ENCODE data around the gene CCDC39. TPM values are rescaled to one million over a fixed set of nuclear protein-coding genes. Genes with fewer than 3 reads are reported as not detected.

Gene CCDC39
- total and polyA plus RNA-seq, 2 of the 8 experiments (the other 6 are each of a cell fraction or from before 2014, with no cell fraction given) = 0.12 to 0.80 TPM

DNA sequence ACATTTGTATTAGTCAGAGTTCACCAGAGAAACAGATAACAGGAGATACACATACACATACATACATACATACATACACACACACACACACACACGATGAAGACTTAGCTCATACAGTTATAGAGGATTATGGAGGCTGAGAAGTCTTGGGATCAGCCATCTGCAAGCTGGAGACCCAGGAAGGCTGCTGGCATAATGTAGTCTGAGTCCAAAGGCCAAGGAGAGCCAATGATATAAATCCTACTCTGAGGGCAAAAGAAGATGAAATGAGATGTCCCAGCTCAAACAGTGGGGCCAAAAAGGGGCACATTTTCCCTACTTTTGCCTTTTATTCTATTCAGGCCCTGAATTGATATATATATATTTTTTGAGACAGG, 83.7 kb downstream of the CCDC39 start:
- Histone ChIP-seq H3K4ac (replicated peaks; ENCODE audit: insufficient read length, low read depth, low read length) (no peak overlapping the region), H3K23ac (ENCODE audit: insufficient read length) (no peak overlapping the region), H4K5ac (ENCODE audit: insufficient read length, low read depth, low read length) (no peak overlapping the region), H3K4me1 (replicated peaks in 1 of 4; ENCODE audit: control insufficient read depth in 3 of 4, insufficient read depth in 4 of 4, low read length in 3 of 4) (no peaks in the 10 kb centered on the region), H3K9me3 (ENCODE audit: insufficient read depth in 2 of 2, low read depth in 1 of 2, low read length in 1 of 2) (no peaks in the 10 kb centered on the region), H3K56ac (replicated peaks; ENCODE audit: insufficient read length, low read depth, low read length) (no peak overlapping the region), H3K4me2 (ENCODE audit: insufficient read depth in 1 of 2, low read depth in 2 of 2, low read length in 2 of 2) (no peak overlapping the region), H2BK5ac (ENCODE audit: low read depth, low read length) (no peak overlapping the region), H2BK12ac (ENCODE audit: low read depth, low read length) (no peak overlapping the region), H3K36me3 (ENCODE audit: control insufficient read depth in 2 of 4, insufficient read depth in 4 of 4, low read length in 3 of 4) (no peaks in the 10 kb centered on the region), H3K18ac (ENCODE audit: extremely low read depth, low read length) (no peak overlapping the region), H4K8ac (ENCODE audit: extremely low read depth, insufficient read depth, low read length) (no peak overlapping the region), H2AK5ac (ENCODE audit: low read depth, low read length) (no peak overlapping the region), H3K23me2 (ENCODE audit: low read depth, low read length) (peaks cover 2% of the 10 kb centered on the region; the same call in 1 of the 2 replicates), H4K20me1 (replicated peaks in 1 of 2; ENCODE audit: control insufficient read depth in 1 of 2, insufficient read depth in 2 of 2, low read length in 2 of 2) (no peaks in the 10 kb centered on the region), H2BK15ac (ENCODE audit: low read length) (no peak overlapping the region), H3K79me1 (ENCODE audit: low read depth, low read length) (no peaks in the 10 kb centered on the region), H3K14ac (ENCODE audit: insufficient read length) (no peak overlapping the region), H3K27ac (ENCODE audit: low read depth, low read length) (no peak overlapping the region), H3K9ac (replicated peaks in 1 of 4; ENCODE audit: extremely low read depth in 1 of 4, low read depth in 3 of 4, low read length in 3 of 4) (no peak overlapping the region), H2BK20ac (ENCODE audit: low read length) (no peak overlapping the region), H2BK120ac (replicated peaks; ENCODE audit: low read depth, low read length) (no peak overlapping the region), H3K79me2 (ENCODE audit: control insufficient read depth in 1 of 2, insufficient read depth in 2 of 2, low read length in 2 of 2) (no peaks in the 10 kb centered on the region), H4K91ac (replicated peaks; ENCODE audit: insufficient read length, low read length) (no peak overlapping the region), H3K4me3 (ENCODE audit: extremely low read depth in 1 of 4, insufficient read depth in 2 of 4, low read depth in 3 of 4, low read length in 4 of 4) (no peak overlapping the region), H3K27me3 (replicated peaks in 1 of 4; ENCODE audit: control insufficient read depth in 3 of 4, extremely low read depth in 1 of 4, insufficient read depth in 3 of 4, low read length in 3 of 4) (no peaks in the 10 kb centered on the region), H2AFZ (ENCODE audit: low read length) (no peak overlapping the region)
- 80% methylated on average over 1 of the region's 1 CpG; no CpG with 5 or more reads in 1 of the 2 experiments for WGBS, 2 experiments (ENCODE audit: extremely low coverage in 1 of 2, insufficient coverage in 1 of 2, insufficient read length in 1 of 2, insufficient replicate concordance in 2 of 2, low coverage in 1 of 2, low lambda C conversion rate in 2 of 2, missing lambda C conversion rate in 1 of 2)
- DNase-seq (ENCODE audit: low read depth in 1 of 2, low spot score in 2 of 2) = no peak
- ChIA-PET POLR2A (ENCODE audit: partially characterized antibody) (no interaction called here), CTCF (ENCODE audit: partially characterized antibody) (interaction anchor here (0.6 to 2.0 kb wide), 25 partner anchors 9 to 845 kb away, joined by 3 to 12 read pairs (median 3); no protein-coding TSS in a partner anchor)
- TF ChIP-seq BCL11A (IDR thresholded peaks at IDR 0.05; ENCODE audit: low read depth in 2 of 2, low read length in 2 of 2) = no peak
- TF ChIP-seq POU5F1 (IDR thresholded peaks at IDR 0.05; ENCODE audit: low read depth, low read length) = no peak
- TF ChIP-seq NANOG (IDR thresholded peaks at IDR 0.05; ENCODE audit: insufficient read depth, low read depth, low read length, poor library complexity, severe bottlenecking) = no peak
- FAIRE-seq = no peak
